ENCODE data around the gene ABCD3. TPM values are rescaled to one million over a fixed set of nuclear protein-coding genes. Genes with fewer than 3 reads are reported as not detected.
A peak's percentile ranks its signal among the peaks of the same experiment; 100 is the strongest.

Gene ABCD3
- total and polyA plus RNA-seq, 2 of the 13 experiments (the other 11 are each of a cell fraction or from before 2014, with no cell fraction given), result 27.5 to 166 TPM

GRCh38 chr1:94541246-94542087 lies 123.3 kb downstream of the ABCD3 start, which contains the start of gene F3 (continued):
- TF ChIP-seq JUND (CRISPR knock-in tag; IDR thresholded peaks at IDR 0.05), result peak; percentile 95
- peak; percentile 25; the same call in 1 of the 2 replicates for TF ChIP-seq MXD1 (CRISPR knock-in tag; IDR thresholded peaks at IDR 0.05)
- TF ChIP-seq CC2D1A (CRISPR knock-in tag; IDR thresholded peaks at IDR 0.05), result no peak
- TF ChIP-seq ZNF780A (CRISPR knock-in tag; IDR thresholded peaks at IDR 0.05), result peak; percentile 73
- TF ChIP-seq PAX8 (CRISPR knock-in tag; IDR thresholded peaks at IDR 0.05; ENCODE audit: borderline replicate concordance), result no peak
- peak; percentile 56 for TF ChIP-seq YY1 (IDR thresholded peaks at IDR 0.05; ENCODE audit: insufficient read depth, insufficient replicate concordance, low read depth, low read length)
- TF ChIP-seq IKZF4 (CRISPR knock-in tag; IDR thresholded peaks at IDR 0.05; ENCODE audit: borderline replicate concordance, low read depth, not compliant biosample characterization), result peak; percentile 9
- 0 out of 2 replicates have a peak, but pooled peaks have one; percentile 21 for TF ChIP-seq ZNF558 (CRISPR knock-in tag; IDR thresholded peaks at IDR 0.05; ENCODE audit: borderline replicate concordance)
- TF ChIP-seq NCOA2 (CRISPR knock-in tag; IDR thresholded peaks at IDR 0.05), result no peak
- no peak for TF ChIP-seq MAZ (IDR thresholded peaks at IDR 0.05; ENCODE audit: borderline replicate concordance, low read depth, low read length)
- TF ChIP-seq MAZ (CRISPR knock-in tag; IDR thresholded peaks at IDR 0.05; ENCODE audit: low read depth), result no peak
- TF ChIP-seq ZNF30 (CRISPR knock-in tag; IDR thresholded peaks at IDR 0.05), result no peak
- no peak for TF ChIP-seq ZNF850 (CRISPR knock-in tag; conservative IDR thresholded peaks at IDR 0.05)
- TF ChIP-seq ZNF546 (CRISPR knock-in tag; conservative IDR thresholded peaks at IDR 0.05), result no peak; the same call in 1 of the 2 replicates
- no peak for TF ChIP-seq RERE (CRISPR knock-in tag; IDR thresholded peaks at IDR 0.05; ENCODE audit: low read depth)
- TF ChIP-seq BRD4 (CRISPR knock-in tag; IDR thresholded peaks at IDR 0.05), result no peak
- no peak for TF ChIP-seq ZNF101 (CRISPR knock-in tag; IDR thresholded peaks at IDR 0.05; ENCODE audit: borderline replicate concordance, low read depth)
- TF ChIP-seq YEATS4 (CRISPR knock-in tag; IDR thresholded peaks at IDR 0.05; ENCODE audit: borderline replicate concordance), result peak; percentile 45; the same call in 1 of the 2 replicates
- no peak for TF ChIP-seq PAWR (CRISPR knock-in tag; IDR thresholded peaks at IDR 0.05; ENCODE audit: borderline replicate concordance)
- no peak for TF ChIP-seq GTF2F1 (IDR thresholded peaks at IDR 0.05; ENCODE audit: low read length)
- no peak for TF ChIP-seq ZNF7 (CRISPR knock-in tag; IDR thresholded peaks at IDR 0.05)
- no peak for TF ChIP-seq XBP1 (CRISPR knock-in tag; IDR thresholded peaks at IDR 0.05)
- no peak for TF ChIP-seq ZNF616 (CRISPR knock-in tag; IDR thresholded peaks at IDR 0.05; ENCODE audit: low read depth)
- TF ChIP-seq ZNF891 (CRISPR knock-in tag; IDR thresholded peaks at IDR 0.05), result peak; percentile 78
- TF ChIP-seq YEATS2 (CRISPR knock-in tag; IDR thresholded peaks at IDR 0.05; ENCODE audit: borderline replicate concordance), result no peak
- TF ChIP-seq NFATC3 (CRISPR knock-in tag; IDR thresholded peaks at IDR 0.05), result no peak

Measured in HepG2 (cell line).